H9 (cell line): Measurements from ENCODE around the gene ZMYND8. TPM values are rescaled to one million over a fixed set of nuclear protein-coding genes. Genes with fewer than 3 reads are reported as not detected.

ENCODE experiments used
- DNase-seq: peaks from one replicate; pipeline ENCODE4 v3.0.0-alpha.2; 2017
- H2AFZ ChIP-seq: one replicate; pipeline ENCODE4 v1.6.1; 2013; ENCODE audit warnings: mild to moderate bottlenecking, low read length, control low read depth, moderate library complexity
- H2AK5ac ChIP-seq: 2 replicates; pipeline ENCODE4 v1.6.1; 2013; ENCODE audit warnings: low read length, control low read depth, mixed read lengths; ENCODE audit not compliant: insufficient read length
- H2BK120ac ChIP-seq: one replicate; pipeline ENCODE4 v1.6.1; 2013; ENCODE audit warnings: low read depth, mild to moderate bottlenecking, low read length, control low read depth, inconsistent platforms; ENCODE audit not compliant: poor library complexity, severe bottlenecking
- H2BK12ac ChIP-seq: 2 replicates; pipeline ENCODE4 v1.6.1; 2013; ENCODE audit warnings: low read length, control low read depth, mixed read lengths, low read depth; ENCODE audit not compliant: insufficient read length
- H2BK15ac ChIP-seq: 2 replicates; pipeline ENCODE4 v1.6.1; 2013; ENCODE audit warnings: low read depth, low read length, control low read depth
- H2BK20ac ChIP-seq: one replicate; pipeline ENCODE4 v1.6.1; 2013; ENCODE audit warnings: low read depth, mild to moderate bottlenecking, low read length, control low read depth, inconsistent platforms; ENCODE audit not compliant: poor library complexity, severe bottlenecking
- H2BK5ac ChIP-seq: 2 replicates; pipeline ENCODE4 v1.6.1; 2013; ENCODE audit warnings: low read length, control low read depth, mixed read lengths; ENCODE audit not compliant: insufficient read length
- H3K14ac ChIP-seq: 2 replicates; pipeline ENCODE4 v1.6.1; 2013; ENCODE audit warnings: low read length, control low read depth; ENCODE audit not compliant: insufficient read depth
- H3K18ac ChIP-seq: 2 replicates; pipeline ENCODE4 v1.6.1; 2013; ENCODE audit warnings: low read depth, mild to moderate bottlenecking, mixed read lengths, low read length, control low read depth; ENCODE audit not compliant: insufficient read length
- H3K23ac ChIP-seq: 2 replicates; pipeline ENCODE4 v1.6.1; 2013; ENCODE audit warnings: low read length, control low read depth, mixed read lengths, low read depth; ENCODE audit not compliant: insufficient read length
- H3K23me2 ChIP-seq: 2 replicates; pipeline ENCODE4 v1.6.1; 2013; ENCODE audit warnings: low read depth, mild to moderate bottlenecking, mixed read lengths, low read length, control low read depth; ENCODE audit not compliant: insufficient read length, poor library complexity, severe bottlenecking
- H3K27ac ChIP-seq: 2 replicates; pipeline ENCODE4 v1.5.1; 2013; ENCODE audit warnings: low read length, control low read depth, mixed read lengths, low read depth; ENCODE audit not compliant: insufficient read length
- H3K27me3 ChIP-seq: 2 replicates; pipeline ENCODE4 v1.6.1; 2013; ENCODE audit warnings: low read length, control low read depth, inconsistent platforms; ENCODE audit not compliant: insufficient read depth
- H3K4ac ChIP-seq: 2 replicates; pipeline ENCODE4 v1.6.1; 2013; ENCODE audit warnings: low read depth, mild to moderate bottlenecking, control low read depth, inconsistent platforms, low read length, moderate library complexity
- H3K4me1 ChIP-seq: 2 replicates; pipeline ENCODE4 v1.6.1; 2013; ENCODE audit warnings: low read length, control low read depth, inconsistent platforms; ENCODE audit not compliant: insufficient read depth
- H3K4me2 ChIP-seq: 2 replicates; pipeline ENCODE4 v1.6.1; 2013; ENCODE audit warnings: low read length, control low read depth, mixed read lengths; ENCODE audit not compliant: insufficient read length, insufficient read depth
- H3K56ac ChIP-seq: 2 replicates; pipeline ENCODE4 v1.6.1; 2013; ENCODE audit warnings: low read depth, mild to moderate bottlenecking, mixed read lengths, low read length, control low read depth; ENCODE audit not compliant: insufficient read length
- H3K79me1 ChIP-seq: 2 replicates; pipeline ENCODE4 v1.6.1; 2013; ENCODE audit warnings: low read depth, mild to moderate bottlenecking, moderate library complexity, low read length, control low read depth, inconsistent platforms; ENCODE audit not compliant: insufficient read depth, poor library complexity, severe bottlenecking
- H3K79me2 ChIP-seq: 2 replicates; pipeline ENCODE4 v1.6.1; 2013; ENCODE audit warnings: low read length, control low read depth, inconsistent platforms; ENCODE audit not compliant: insufficient read depth
- H3K9ac ChIP-seq: 2 replicates; pipeline ENCODE4 v1.6.1; 2013; ENCODE audit warnings: low read length, control low read depth, mixed read lengths; ENCODE audit not compliant: insufficient read length; ENCODE audit errors: extremely low read depth
- H3K9me3 ChIP-seq: one replicate; pipeline ENCODE4 v1.6.1; 2013; ENCODE audit warnings: low read depth, low read length, inconsistent platforms; ENCODE audit not compliant: control insufficient read depth
- H3T11ph ChIP-seq: one replicate; pipeline ENCODE4 v1.6.1; 2013; ENCODE audit warnings: mild to moderate bottlenecking, low read length, control low read depth, inconsistent platforms
- H4K20me1 ChIP-seq: one replicate; pipeline ENCODE4 v1.6.1; 2013; ENCODE audit not compliant: control insufficient read depth, insufficient read length, insufficient read depth
- H4K5ac ChIP-seq: 2 replicates; pipeline ENCODE4 v1.6.1; 2013; ENCODE audit warnings: low read depth, mild to moderate bottlenecking, mixed read lengths, low read length, control low read depth; ENCODE audit not compliant: insufficient read length
- H4K8ac ChIP-seq: replicated peaks from 2 replicates; pipeline ENCODE4 v1.6.1; 2013; ENCODE audit warnings: low read length, control low read depth, mixed read lengths, low read depth; ENCODE audit not compliant: insufficient read length
- H4K91ac ChIP-seq: 2 replicates; pipeline ENCODE4 v1.6.1; 2013; ENCODE audit warnings: low read depth, mild to moderate bottlenecking, moderate library complexity, mixed read lengths, low read length, control low read depth; ENCODE audit not compliant: insufficient read length
- H3K27ac Mint-ChIP-seq, 3 experiments: 2 replicates in 2 of 3; 3 replicates in 1 of 3; pipeline ENCODE4 v1.8.0; 2020 to 2021; ENCODE audit warnings: mixed read lengths in 3 of 3, mild to moderate bottlenecking in 1 of 3, moderate library complexity in 1 of 3
- H3K27me3 Mint-ChIP-seq: 2 replicates; pipeline ENCODE4 v1.8.0; 2021; ENCODE audit warnings: low read depth, mild to moderate bottlenecking, moderate library complexity, mixed read lengths
- H3K36me3 Mint-ChIP-seq, 3 experiments: 2 replicates in 2 of 3; 3 replicates in 1 of 3; pipeline ENCODE4 v1.8.0; 2020 to 2021; ENCODE audit warnings: low read depth in 3 of 3, mixed read lengths in 3 of 3; ENCODE audit not compliant: insufficient read depth in 1 of 3
- H3K4me1 Mint-ChIP-seq, 2 experiments: 2 replicates each; pipeline ENCODE4 v1.8.0; 2020; ENCODE audit warnings: mixed read lengths in 2 of 2
- H3K4me3 Mint-ChIP-seq, 2 experiments: 2 replicates in 1 of 2; 3 replicates in 1 of 2; pipeline ENCODE4 v1.8.0; 2020 to 2021; ENCODE audit warnings: mild to moderate bottlenecking in 2 of 2, mixed read lengths in 2 of 2, moderate library complexity in 1 of 2
- H3K9me3 Mint-ChIP-seq, 2 experiments: 2 replicates in 1 of 2; 3 replicates in 1 of 2; pipeline ENCODE4 v1.8.0; 2020; ENCODE audit warnings: mild to moderate bottlenecking in 2 of 2, mixed read lengths in 2 of 2, moderate library complexity in 1 of 2
- CTCF ChIP-seq: fragments of 200-600 bp; sonication (generic); conservative IDR thresholded peaks from 3 replicates; pipeline ENCODE4 v1.8.0; 2021; ENCODE audit warnings: antibody characterized with exemption, mild to moderate bottlenecking
- WGBS: extraction: QIAGEN DNeasy Blood & Tissue Kit; methylation state at CpG from one replicate; pipeline ENCODE4 v1.1.7; 2013; ENCODE audit warnings: missing lambda C conversion rate, low lambda C conversion rate, mixed read lengths; ENCODE audit not compliant: insufficient read length; ENCODE audit errors: extremely low coverage; 5-methylcytosine and 5-hydroxymethylcytosine counted together
- total RNA-seq: library from RNA; stranded (reverse); gene quantifications from 2 replicates; pipeline ENCODE4 v1.2.1, GENCODE V29; 2021

Gene ZMYND8
- total RNA-seq, 1 experiment from 2014 or later, result 158 TPM

- Mint-ChIP-seq H3K27me3 (no peaks in the 10 kb centered on the region; the same call in 1 of the 2 replicates), H3K4me1 (peaks cover 41 to 42% of the 10 kb centered on the region in 2 experiments), H3K4me3 (no peak overlapping the region), H3K27ac (peak overlapping the region in 1 of 3 experiments; percentile 61; a peak in 2 of 7 replicates), H3K36me3 (peaks cover 36 to 88% (median 58%) of the 10 kb centered on the region in 3 experiments; a peak in 6 of 7 replicates), H3K9me3 (no peaks in the 10 kb centered on the region)
- Histone ChIP-seq H4K8ac (no peak overlapping the region), H2BK120ac (no peak overlapping the region), H2BK12ac (no peak overlapping the region), H4K20me1 (no peaks in the 10 kb centered on the region), H4K91ac (no peak overlapping the region), H3K14ac (no peak overlapping the region), H3K79me1 (peaks cover 19% of the 10 kb centered on the region), H3K9me3 (no peaks in the 10 kb centered on the region), H2AK5ac (no peak overlapping the region), H3T11ph (no peak overlapping the region), H3K27me3 (no peaks in the 10 kb centered on the region), H3K4ac (no peak overlapping the region), H2AFZ (no peak overlapping the region), H4K5ac (no peak overlapping the region), H3K56ac (no peak overlapping the region), H3K4me1 (peaks cover 2% of the 10 kb centered on the region; the same call in 1 of the 2 replicates), H3K4me2 (no peak overlapping the region), H3K23me2 (no peaks in the 10 kb centered on the region), H3K27ac (no peak overlapping the region), H3K18ac (no peak overlapping the region), H3K23ac (no peak overlapping the region), H3K9ac (no peak overlapping the region), H2BK15ac (no peak overlapping the region), H3K79me2 (peaks cover 19% of the 10 kb centered on the region; the same call in 1 of the 2 replicates), H2BK20ac (no peak overlapping the region), H2BK5ac (no peak overlapping the region)
- no peak for TF ChIP-seq CTCF
- no CpG with 5 or more reads among the region's 8 CpGs for WGBS
- no peak for DNase-seq
These were observed 50.4 kb downstream of the ZMYND8 start for GRCh38 chr20:47306095-47306494.
